Adrenal gland (tissue), 12 donors: ENCODE results near the gene EXOC3L1. TPM values are rescaled to one million over a fixed set of nuclear protein-coding genes. Genes with fewer than 3 reads are reported as not detected.

Source experiments
- DNase-seq, 7 donors: peaks; one replicate each; pipeline ENCODE4 v3.0.0-alpha.2; 2019 to 2020
- H3K27ac ChIP-seq, 5 donors: fragments of 200-600 bp; sonication (generic) in 4 of 5; 1 replicate in 3 of 5; 2 replicates in 2 of 5; pipeline versions ENCODE4 v1.5.1 to v1.8.0; 2016 to 2020; ENCODE audit warnings: mild to moderate bottlenecking in 1 of 5
- H3K27me3 ChIP-seq: fragments of 200-600 bp; 2 replicates; pipeline ENCODE4 v1.8.0; 2021
- H3K36me3 ChIP-seq, 2 donors: fragments of 200-600 bp; replicated peaks in 1 of 2; 1 replicate in 1 of 2; 2 replicates in 1 of 2; pipeline versions ENCODE4 v1.5.1 to v1.8.0; 2018 to 2022
- H3K4me1 ChIP-seq, 2 donors: fragments of 200-600 bp; replicated peaks in 1 of 2; 1 replicate in 1 of 2; 2 replicates in 1 of 2; pipeline versions ENCODE4 v1.5.1 to v1.8.0; 2018 to 2021
- H3K4me3 ChIP-seq, 4 donors: fragments of 200-600 bp; sonication (generic) in 3 of 4; one replicate each; pipeline ENCODE4 v1.5.1; 2016 to 2018
- H3K9me3 ChIP-seq, 3 donors: fragments of 200-600 bp; sonication (generic) in 1 of 3; replicated peaks in 1 of 3; 1 replicate in 2 of 3; 2 replicates in 1 of 3; pipeline versions ENCODE4 v1.5.1 to v1.8.0; 2016 to 2021
- CTCF ChIP-seq, 6 experiments: fragments of 450-650 bp in 4 of 6; fragments of 200-600 bp in 2 of 6; sonication (generic) in 1 of 6; IDR thresholded peaks; 1 replicate in 5 of 6; 2 replicates in 1 of 6; pipeline versions ENCODE4 v1.5.1 to v1.8.0; 2016 to 2021; ENCODE audit warnings: antibody characterized with exemption in 6 of 6, mild to moderate bottlenecking in 2 of 6, moderate library complexity in 1 of 6
- POLR2A ChIP-seq, 2 donors: fragments of 450-650 bp; IDR thresholded peaks; one replicate each; pipeline ENCODE4 v1.6.1; 2017; ENCODE audit warnings: antibody characterized with exemption in 2 of 2, mild to moderate bottlenecking in 2 of 2, moderate library complexity in 1 of 2
- WGBS, 4 donors: extraction: QIAGEN DNeasy Blood & Tissue Kit in 2 of 4; methylation state at CpG; one replicate each; pipeline versions ENCODE4 v1.1.5 to v1.1.7; 2013 to 2017; 5-methylcytosine and 5-hydroxymethylcytosine counted together
- intact Hi-C, 2 donors: fragments of 100-400 bp; cut with DNase I; formaldehyde crosslinking; loops; one replicate each; pipeline versions ENCODE4 v1.14.1 to v1.15.0; 2022 to 2023
- polyA plus RNA-seq, 3 donors: library from polyadenylated mRNA; stranded (reverse); fragments of 200-250 nt in 2 of 3; fragments of 350-450 nt in 1 of 3; fragmentation: Illumina TruSeq in 1 of 3; extraction: RNeasy Lipid Tissue Mini Kit (QIAGEN cat#74804) in 1 of 3; gene quantifications; one replicate each; pipeline ENCODE4 v1.2.3, GENCODE V29; 2013 to 2014
- total RNA-seq, 9 donors: library from RNA; depleted of rRNA in 4 of 9; stranded (reverse); fragments of >200 nt in 4 of 9; fragments of 120-200 nt in 1 of 9; fragmentation: NEBNext Ultra II Directional in 1 of 9; extraction: Animal tissue kit (Norgen Biotek cat#: 25700) in 1 of 9; gene quantifications; one replicate each; pipeline versions ENCODE4 v1.1.0 to v1.2.4, GENCODE V29; 2013 to 2023
- donor health status: healthy with polysubstance abuse.
- donor health status: Bipolar disorder and iron deficiency.
- donor health status: DM: yes; HTN: yes; CAD: no.
- donor health status: DM: no; HTN: no; CAD: no.
- donor health status: DM: no; HTN: no; CAD: no.
- donor health status: DM: yes; HTN: yes; CAD: no.

EXOC3L1 gene
- total and polyA plus RNA-seq, 12 donors: 0.71 to 27.2 (median 11.8) TPM

- intact Hi-C loops: no loop called here
Observed at GRCh38 chr16:67209565-67209964, 19.6 kb upstream of the EXOC3L1 start.

GRCh38 chr16:67208154-67208896 is 18.4 kb upstream of the EXOC3L1 start:
- H3K36me3 ChIP-seq: no peaks in the 10 kb centered on the region
- 66 to 74% (median 67%) methylated on average over 5 to 11 of the region's 11 CpGs for whole genome bisulfite sequencing, 4 donors
- intact Hi-C loops: no loop called here

More at GRCh38 chr16:67209565-67209964, 19.6 kb upstream of the EXOC3L1 start:
- TF ChIP-seq CTCF (IDR thresholded peaks at IDR 0.05) (no peak), POLR2A (IDR thresholded peaks at IDR 0.05) (no peak)
- no peaks in the 10 kb centered on the region for H3K36me3 ChIP-seq
- H3K27me3 ChIP-seq: no peaks in the 10 kb centered on the region
- H3K27ac ChIP-seq: no peak overlapping the region
- H3K9me3 ChIP-seq: no peaks in the 10 kb centered on the region
- WGBS, 4 donors: 74 to 88% (median 79%) methylated on average over 8 of the region's 8 CpGs
- peaks cover 11 to 21% of the 10 kb centered on the region in 2 donors for H3K4me1 ChIP-seq
- no peak overlapping the region for H3K4me3 ChIP-seq
- DNase-seq: no peak

GRCh38 chr16:67207249-67208091 is 17.5 kb upstream of the EXOC3L1 start:
- TF ChIP-seq POLR2A (IDR thresholded peaks at IDR 0.05): no peak
- TF ChIP-seq CTCF (IDR thresholded peaks at IDR 0.05): no peak
- Histone ChIP-seq H3K27me3 (no peaks in the 10 kb centered on the region), H3K4me3 (no peak overlapping the region), H3K9me3 (no peaks in the 10 kb centered on the region), H3K4me1 (peaks cover 11 to 12% of the 10 kb centered on the region in 2 donors), H3K36me3 (peaks cover 0 to 7% of the 10 kb centered on the region in 2 donors), H3K27ac (peak overlapping the region in 2 of 5 donors; percentile 34 to 75)
- peak in 6 of 7 donors; percentile 76 to 88 (median 80) for DNase-seq
- 49 to 55% (median 52%) methylated on average over 6 to 21 of the region's 21 CpGs; no CpG with 5 or more reads in 1 of the 4 donors for WGBS, 4 donors
- intact Hi-C loops: no loop called here

More at GRCh38 chr16:67208154-67208896, 18.4 kb upstream of the EXOC3L1 start:
- Histone ChIP-seq H3K27me3 (no peaks in the 10 kb centered on the region), H3K4me1 (peaks cover 11 to 15% of the 10 kb centered on the region in 2 donors), H3K4me3 (no peak overlapping the region), H3K27ac (peak overlapping the region in 2 of 5 donors; percentile 34 to 75), H3K9me3 (no peaks in the 10 kb centered on the region)
- TF ChIP-seq CTCF (IDR thresholded peaks at IDR 0.05) (no peak), POLR2A (IDR thresholded peaks at IDR 0.05) (no peak)
- no peak for DNase-seq

GRCh38 chr16:67206838-67207248 is 16.9 kb upstream of the EXOC3L1 start:
- peaks cover 11 to 12% of the 10 kb centered on the region in 2 donors for H3K4me1 ChIP-seq
- TF ChIP-seq CTCF (IDR thresholded peaks at IDR 0.05) (no peak), POLR2A (IDR thresholded peaks at IDR 0.05) (no peak)
- DNase-seq: no peak
- no peaks in the 10 kb centered on the region for H3K9me3 ChIP-seq
- intact Hi-C loops: no loop called here
- peaks cover 0 to 13% of the 10 kb centered on the region in 2 donors for H3K36me3 ChIP-seq
- WGBS, 4 donors: 80 to 100% (median 88%) methylated on average over 1 to 3 of the region's 3 CpGs
- H3K27me3 ChIP-seq: no peaks in the 10 kb centered on the region
- peak overlapping the region in 2 of 5 donors; percentile 34 to 75 for H3K27ac ChIP-seq
- no peak overlapping the region for H3K4me3 ChIP-seq
